HepG2 (cell line): ENCODE data around the gene DNAJB5. TPM values are rescaled to one million over a fixed set of nuclear protein-coding genes. Genes with fewer than 3 reads are reported as not detected.

Experiments used
- EZH2 ChIP-seq: conservative IDR thresholded peaks from 2 replicates; pipeline ENCODE4 v1.6.1; 2012; ENCODE audit warnings: mild to moderate bottlenecking, low read depth, low read length, moderate library complexity
- GABPB1 ChIP-seq: IDR thresholded peaks from 2 replicates; pipeline ENCODE4 v1.6.1; 2016; ENCODE audit warnings: mild to moderate bottlenecking, missing genetic modification reagents, moderate library complexity, missing compliant biosample characterization
- GLI4 ChIP-seq: sonication (generic); formaldehyde crosslinking; IDR thresholded peaks from 2 replicates; pipeline ENCODE4 v1.5.1; 2020; ENCODE audit warnings: missing genetic modification reagents, mild to moderate bottlenecking, moderate library complexity, borderline replicate concordance
- GZF1 ChIP-seq: sonication (generic); formaldehyde crosslinking; IDR thresholded peaks from 2 replicates; pipeline ENCODE4 v1.5.1; 2020; ENCODE audit warnings: mild to moderate bottlenecking, missing genetic modification reagents
- MBNL3 ChIP-seq: fragments of 250-450 bp; sonication (Bioruptor Pico); conservative IDR thresholded peaks from 2 replicates; pipeline ENCODE4 v1.8.0; 2022; ENCODE audit warnings: mild to moderate bottlenecking, inconsistent platforms
- NFAT5 ChIP-seq: sonication (generic); formaldehyde crosslinking; IDR thresholded peaks from 2 replicates; pipeline ENCODE4 v1.4.0; 2020; ENCODE audit warnings: missing genetic modification reagents
- PBX3 ChIP-seq: sonication (generic); formaldehyde crosslinking; IDR thresholded peaks from 2 replicates; pipeline ENCODE4 v1.8.1; 2023; ENCODE audit warnings: missing genetic modification reagents, inconsistent platforms, borderline replicate concordance
- PPARG ChIP-seq: conservative IDR thresholded peaks from 2 replicates; pipeline ENCODE4 v1.6.1; 2016; ENCODE audit warnings: missing biosample characterization, missing genetic modification reagents
- RELA ChIP-seq: sonication (generic); formaldehyde crosslinking; IDR thresholded peaks from 2 replicates; pipeline ENCODE4 v1.4.0; 2020; ENCODE audit warnings: missing genetic modification reagents
- RFXANK ChIP-seq: IDR thresholded peaks from 2 replicates; pipeline ENCODE4 v1.6.1; 2016
- RXRA ChIP-seq: sonication (generic); formaldehyde crosslinking; IDR thresholded peaks from 2 replicates; pipeline ENCODE4 v1.5.1; 2020; ENCODE audit warnings: missing genetic modification reagents
- SALL1 ChIP-seq: sonication (generic); formaldehyde crosslinking; IDR thresholded peaks from 2 replicates; pipeline ENCODE4 v1.8.0; 2022; ENCODE audit warnings: mild to moderate bottlenecking, missing genetic modification reagents
- SAP130 ChIP-seq: IDR thresholded peaks from 2 replicates; pipeline ENCODE4 v1.6.1; 2016; ENCODE audit warnings: low read depth
- SMAD1 ChIP-seq: sonication (generic); formaldehyde crosslinking; IDR thresholded peaks from 2 replicates; pipeline ENCODE4 v1.4.0; 2020; ENCODE audit warnings: missing genetic modification reagents, low read depth, mild to moderate bottlenecking, borderline replicate concordance
- ZBTB49 ChIP-seq: sonication (generic); formaldehyde crosslinking; IDR thresholded peaks from 2 replicates; pipeline ENCODE4 v1.4.0; 2020; ENCODE audit warnings: missing genetic modification reagents, borderline replicate concordance
- ZFP91 ChIP-seq: sonication (generic); formaldehyde crosslinking; IDR thresholded peaks from 2 replicates; pipeline ENCODE4 v1.9.0; 2022; ENCODE audit warnings: missing genetic modification reagents, mild to moderate bottlenecking, borderline replicate concordance
- ZNF205 ChIP-seq: IDR thresholded peaks from 2 replicates; pipeline ENCODE4 v1.6.1; 2018; ENCODE audit warnings: missing biosample characterization, missing genetic modification reagents
- ZNF263 ChIP-seq: sonication (generic); formaldehyde crosslinking; IDR thresholded peaks from 2 replicates; pipeline ENCODE4 v1.4.0; 2020; ENCODE audit warnings: missing genetic modification reagents
- ZNF563 ChIP-seq: sonication (generic); formaldehyde crosslinking; IDR thresholded peaks from 2 replicates; pipeline ENCODE4 v1.8.0; 2022; ENCODE audit warnings: mild to moderate bottlenecking, moderate library complexity, missing genetic modification reagents
- polyA plus RNA-seq, 8 experiments: library from polyadenylated mRNA; depleted of rRNA in 3 of 8; stranded (reverse) in 7 of 8; unstranded in 1 of 8; fragments of >200 nt; fragmentation: Illumina TruSeq in 4 of 8; extraction: Trizol in 4 of 8; gene quantifications; 2 replicates each; pipeline versions ENCODE4 v1.2.1 to v1.2.3, GENCODE V29; 2011 to 2016; ENCODE audit warnings: low read depth in 4 of 8, missing spikeins in 1 of 8, mixed read lengths in 1 of 8; ENCODE audit not compliant: insufficient read depth in 1 of 8
- total RNA-seq, 5 experiments: library from RNA; depleted of rRNA; stranded (reverse); fragments of >200 nt; fragmentation: Illumina TruSeq; extraction: Trizol; gene quantifications; 2 replicates each; pipeline ENCODE4 v1.2.3, GENCODE V29; 2016; ENCODE audit warnings: low read depth in 1 of 5

DNAJB5 gene
- total and polyA plus RNA-seq, 2 of the 13 experiments (the other 11 are each of a cell fraction or from before 2014, with no cell fraction given) = 0.40 to 0.69 TPM

- TF ChIP-seq SALL1 (CRISPR knock-in tag) (peak; percentile 21; the same call in 1 of the 2 replicates), GLI4 (no peak), SMAD1 (CRISPR knock-in tag) (peak; percentile 39; the same call in 1 of the 2 replicates), RFXANK (no peak), ZBTB49 (no peak), ZNF563 (CRISPR knock-in tag) (no peak), GZF1 (no peak), SAP130 (peak; percentile 83), PBX3 (CRISPR knock-in tag) (peak; percentile 86; the same call in 1 of the 2 replicates), NFAT5 (CRISPR knock-in tag) (no peak), EZH2 (no peak), PPARG (CRISPR knock-in tag) (no peak), MBNL3 (no peak), GABPB1 (CRISPR knock-in tag) (peak; percentile 73; the same call in 1 of the 2 replicates), ZNF205 (no peak), ZFP91 (CRISPR knock-in tag) (peak; percentile 91), ZNF263 (CRISPR knock-in tag) (0 out of 2 replicates have a peak, but pooled peaks have one; percentile 21), RXRA (0 out of 2 replicates have a peak, but pooled peaks have one; percentile 47), RELA (no peak)
Measured at GRCh38 chr9:34989003-34989945, at the start of gene DNAJB5 (continued).
